Body of pancreas (tissue), 4 donors: ENCODE measurements around the gene TIMM13. TPM values are rescaled to one million over a fixed set of nuclear protein-coding genes. Genes with fewer than 3 reads are reported as not detected.

ENCODE experiments used
- ATAC-seq: fragments of 150-250 bp; one replicate; pipeline ENCODE4 v1.9.1; 2016
- DNase-seq, 4 donors: peaks; one replicate each; pipeline ENCODE4 v3.0.0-alpha.2; 2019
- H3K27ac ChIP-seq, 4 donors: fragments of 200-600 bp; sonication (generic); 1 replicate in 3 of 4; 2 replicates in 1 of 4; pipeline versions ENCODE4 v1.5.1 to v1.6.1; 2016 to 2019; ENCODE audit warnings: mild to moderate bottlenecking in 1 of 4, mixed read lengths in 1 of 4, moderate library complexity in 1 of 4
- H3K27me3 ChIP-seq, 2 donors: fragments of 200-600 bp; sonication (generic); one replicate each; pipeline ENCODE4 v1.6.0; 2016; ENCODE audit warnings: mild to moderate bottlenecking in 1 of 2
- H3K36me3 ChIP-seq, 2 donors: fragments of 200-600 bp; sonication (generic); replicated peaks in 1 of 2; 2 replicates each; pipeline ENCODE4 v1.5.1; 2016; ENCODE audit warnings: low read depth in 2 of 2; ENCODE audit not compliant: insufficient read depth in 1 of 2
- H3K4me1 ChIP-seq: fragments of 200-600 bp; sonication (generic); one replicate; pipeline ENCODE4 v1.6.0; 2016
- H3K4me3 ChIP-seq, 2 donors: fragments of 200-600 bp; sonication (generic); 1 replicate in 1 of 2; 2 replicates in 1 of 2; pipeline ENCODE4 v1.5.1; 2016 to 2019
- H3K9me3 ChIP-seq, 3 donors: fragments of 200-600 bp; sonication (generic); 1 replicate in 2 of 3; 2 replicates in 1 of 3; pipeline ENCODE4 v1.5.1; 2016
- POLR2A ChIP-seq, 3 donors: fragments of 450-650 bp; IDR thresholded peaks; one replicate each; pipeline ENCODE4 v1.6.1; 2016; ENCODE audit warnings: antibody characterized with exemption in 3 of 3, mild to moderate bottlenecking in 2 of 3
- WGBS, 2 donors: methylation state at CpG; one replicate each; pipeline ENCODE4 v1.1.5; 2017; 5-methylcytosine and 5-hydroxymethylcytosine counted together
- intact Hi-C: fragments of 100-400 bp; cut with DNase I; formaldehyde crosslinking; loops from one replicate; pipeline ENCODE4 v1.15.1; 2023
- total RNA-seq, 2 donors: library from RNA; depleted of rRNA; stranded (reverse); fragments of >200 nt; gene quantifications; one replicate each; pipeline ENCODE4 v1.1.0, GENCODE V29; 2016
- TF ChIP-seq, protein P1 (sequence below), 7 experiments: fragments of 450-650 bp in 4 of 7; fragments of 200-600 bp in 3 of 7; sonication (generic) in 3 of 7; IDR thresholded peaks; one replicate each; pipeline ENCODE4 v1.5.1; 2016 to 2019; ENCODE audit warnings: antibody characterized with exemption in 7 of 7

The TIMM13 gene
- total RNA-seq, 2 donors from 2014 or later: 16.3 to 36.6 TPM

- Histone ChIP-seq H3K4me1 (no peaks in the 10 kb centered on the region), H3K4me3 (no peak overlapping the region), H3K27ac (no peak overlapping the region), H3K9me3 (no peaks in the 10 kb centered on the region), H3K36me3 (no peaks in the 10 kb centered on the region), H3K27me3 (no peaks in the 10 kb centered on the region)
- TF ChIP-seq, protein P1, sequence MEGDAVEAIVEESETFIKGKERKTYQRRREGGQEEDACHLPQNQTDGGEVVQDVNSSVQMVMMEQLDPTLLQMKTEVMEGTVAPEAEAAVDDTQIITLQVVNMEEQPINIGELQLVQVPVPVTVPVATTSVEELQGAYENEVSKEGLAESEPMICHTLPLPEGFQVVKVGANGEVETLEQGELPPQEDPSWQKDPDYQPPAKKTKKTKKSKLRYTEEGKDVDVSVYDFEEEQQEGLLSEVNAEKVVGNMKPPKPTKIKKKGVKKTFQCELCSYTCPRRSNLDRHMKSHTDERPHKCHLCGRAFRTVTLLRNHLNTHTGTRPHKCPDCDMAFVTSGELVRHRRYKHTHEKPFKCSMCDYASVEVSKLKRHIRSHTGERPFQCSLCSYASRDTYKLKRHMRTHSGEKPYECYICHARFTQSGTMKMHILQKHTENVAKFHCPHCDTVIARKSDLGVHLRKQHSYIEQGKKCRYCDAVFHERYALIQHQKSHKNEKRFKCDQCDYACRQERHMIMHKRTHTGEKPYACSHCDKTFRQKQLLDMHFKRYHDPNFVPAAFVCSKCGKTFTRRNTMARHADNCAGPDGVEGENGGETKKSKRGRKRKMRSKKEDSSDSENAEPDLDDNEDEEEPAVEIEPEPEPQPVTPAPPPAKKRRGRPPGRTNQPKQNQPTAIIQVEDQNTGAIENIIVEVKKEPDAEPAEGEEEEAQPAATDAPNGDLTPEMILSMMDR (IDR thresholded peaks at IDR 0.05): no peak
- no peak for TF ChIP-seq POLR2A (IDR thresholded peaks at IDR 0.05)
- intact Hi-C loops: loop anchor here (5.0 to 10.0 kb wide), 2 partner anchors 102 to 235 kb away; partner anchors contain the start of gene AP3D1
- ATAC-seq (no peak), DNase-seq (no peak)
- 63 to 75% methylated on average over 2 to 16 of the region's 21 CpGs for WGBS, 2 donors
These were observed 37.8 kb downstream of the TIMM13 start for GRCh38 chr19:2389594-2389993.

- no peak for TF ChIP-seq POLR2A (IDR thresholded peaks at IDR 0.05)
- TF ChIP-seq, protein P1 (IDR thresholded peaks at IDR 0.05): no peak
- intact Hi-C loops: loop anchor here (5.0 to 10.0 kb wide), 2 partner anchors 100 to 233 kb away; partner anchors contain the start of gene AP3D1
- Histone ChIP-seq H3K27ac (no peak overlapping the region), H3K9me3 (no peaks in the 10 kb centered on the region), H3K4me1 (no peaks in the 10 kb centered on the region), H3K36me3 (no peaks in the 10 kb centered on the region), H3K4me3 (no peak overlapping the region), H3K27me3 (no peaks in the 10 kb centered on the region)
- DNase-seq (no peak), ATAC-seq (no peak)
- 68 to 74% methylated on average over 15 to 20 of the region's 20 CpGs for WGBS, 2 donors
These were observed 39.8 kb downstream of the TIMM13 start for GRCh38 chr19:2387367-2388288.

- H3K4me1 ChIP-seq: no peaks in the 10 kb centered on the region
- WGBS, 2 donors: 23 to 57% methylated on average over 11 to 34 of the region's 37 CpGs
- DNase-seq (peak; percentile 18 to 59 (median 42)), ATAC-seq (peak; percentile 52)
- peaks cover 0 to 6% (median 0%) of the 10 kb centered on the region in 3 donors for H3K9me3 ChIP-seq
- no peak overlapping the region for H3K27ac ChIP-seq
- H3K27me3 ChIP-seq: no peaks in the 10 kb centered on the region
- TF ChIP-seq, protein P1 (IDR thresholded peaks at IDR 0.05): no peak
- TF ChIP-seq POLR2A (IDR thresholded peaks at IDR 0.05): no peak
- no peak overlapping the region for H3K4me3 ChIP-seq
- intact Hi-C loops: loop anchor here (5.0 to 10.0 kb wide), 2 partner anchors 98 to 230 kb away; partner anchors contain the start of gene AP3D1
- H3K36me3 ChIP-seq: no peaks in the 10 kb centered on the region
These were observed 42.2 kb downstream of the TIMM13 start for GRCh38 chr19:2385053-2385721.

DNA sequence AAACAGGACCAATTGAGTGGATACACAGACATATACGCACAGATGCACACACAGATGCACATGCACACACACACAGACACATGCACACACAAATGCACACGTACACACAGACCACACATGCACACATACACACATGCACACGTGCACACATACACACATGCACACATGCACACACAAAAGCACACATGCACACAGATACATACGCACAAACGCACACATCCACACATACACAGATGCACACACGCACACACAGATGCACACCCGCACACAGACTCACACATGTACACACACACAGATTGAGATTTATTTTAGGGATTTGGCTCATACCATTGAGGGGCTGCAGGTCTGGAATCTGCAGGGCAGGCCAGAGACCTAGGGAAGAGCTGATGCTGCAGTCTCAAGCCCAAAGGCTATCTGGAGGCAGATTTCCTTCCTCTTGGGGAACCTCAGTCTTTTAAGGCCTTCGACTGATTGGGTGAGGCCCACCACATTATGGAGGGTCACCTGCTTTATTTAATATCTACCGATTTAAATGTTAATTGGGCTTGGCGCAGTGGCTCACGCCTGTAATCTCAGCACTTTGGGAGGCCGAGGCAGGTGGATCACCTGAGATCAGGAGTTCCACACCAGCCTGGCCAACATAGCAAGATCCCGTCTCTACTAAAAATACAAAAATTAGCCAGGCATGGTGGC is 44.7 kb downstream of the TIMM13 start:
- ATAC-seq (no peak), DNase-seq (no peak)
- Histone ChIP-seq H3K27ac (no peak overlapping the region), H3K36me3 (no peaks in the 10 kb centered on the region), H3K4me3 (no peak overlapping the region), H3K4me1 (no peaks in the 10 kb centered on the region), H3K9me3 (peaks cover 0 to 6% (median 0%) of the 10 kb centered on the region in 3 donors), H3K27me3 (no peaks in the 10 kb centered on the region)
- intact Hi-C loops: loop anchor here (10.0 kb wide), 1 partner anchor 228 kb away; the partner anchor contains the start of gene AP3D1
- TF ChIP-seq POLR2A (IDR thresholded peaks at IDR 0.05): no peak
- TF ChIP-seq, protein P1 (IDR thresholded peaks at IDR 0.05): no peak
- WGBS, 2 donors: 82 to 86% methylated on average over 13 of the region's 13 CpGs
